H1 (cell line): ENCODE measurements around the gene GLRX3. TPM values are rescaled to one million over a fixed set of nuclear protein-coding genes. Genes with fewer than 3 reads are reported as not detected.

Experiments
- BACH1 ChIP-seq: IDR thresholded peaks from 2 replicates; pipeline ENCODE4 v1.6.1; 2012; ENCODE audit warnings: low read length, improper control_type of control experiment
- CHD1 ChIP-seq: IDR thresholded peaks from 2 replicates; pipeline ENCODE4 v1.6.1; 2012; ENCODE audit warnings: low read depth, low read length, improper control_type of control experiment
- CHD2 ChIP-seq: IDR thresholded peaks from 2 replicates; pipeline ENCODE4 v1.6.1; 2012; ENCODE audit warnings: low read length, improper control_type of control experiment
- CREB1 ChIP-seq: IDR thresholded peaks from 2 replicates; pipeline ENCODE4 v1.6.1; 2012; ENCODE audit warnings: inconsistent platforms
- CTCF ChIP-seq, 3 experiments: IDR thresholded peaks; 1 replicate in 2 of 3; 2 replicates in 1 of 3; pipeline versions ENCODE4 v1.5.1 to v1.6.1; 2011; ENCODE audit warnings: low read length in 3 of 3, mild to moderate bottlenecking in 3 of 3, inconsistent platforms in 2 of 3, low read depth in 1 of 3, moderate library complexity in 1 of 3; ENCODE audit not compliant: insufficient read depth in 1 of 3; ENCODE audit errors: control extremely low read depth in 1 of 3
- GTF2F1 ChIP-seq: IDR thresholded peaks from 2 replicates; pipeline ENCODE4 v1.6.1; 2012; ENCODE audit warnings: low read depth, low read length, improper control_type of control experiment, borderline replicate concordance
- HDAC6 ChIP-seq: IDR thresholded peaks from one replicate; pipeline ENCODE4 v1.7.1; 2012; ENCODE audit warnings: low read depth, mild to moderate bottlenecking, inconsistent platforms, low read length, moderate library complexity
- JUN ChIP-seq: IDR thresholded peaks from 2 replicates; pipeline ENCODE4 v1.6.1; 2011; ENCODE audit warnings: low read depth, mild to moderate bottlenecking, improper control_type of control experiment, low read length
- KDM1A ChIP-seq: fragments of 200-600, 300-600 bp; sonication (generic); IDR thresholded peaks from 2 replicates; pipeline ENCODE4 v1.7.1; 2016; ENCODE audit warnings: mild to moderate bottlenecking, low read length, borderline replicate concordance
- MAX ChIP-seq: IDR thresholded peaks from 2 replicates; pipeline ENCODE4 v1.6.1; 2012; ENCODE audit warnings: inconsistent platforms
- NRF1 ChIP-seq: IDR thresholded peaks from 2 replicates; pipeline ENCODE4 v1.6.1; 2011; ENCODE audit warnings: mild to moderate bottlenecking, low read depth, low read length, improper control_type of control experiment
- PHF8 ChIP-seq: fragments of 200-600 bp; sonication (generic); conservative IDR thresholded peaks from 2 replicates; pipeline ENCODE4 v1.7.1; 2012; ENCODE audit warnings: low read depth, mild to moderate bottlenecking, inconsistent platforms, low read length, moderate library complexity
- POLR2AphosphoS5 ChIP-seq: IDR thresholded peaks from 2 replicates; pipeline ENCODE4 v1.6.1; 2011; ENCODE audit warnings: low read depth, low read length
- RAD21 ChIP-seq, 2 experiments: IDR thresholded peaks in 1 of 2; conservative IDR thresholded peaks in 1 of 2; 2 replicates each; pipeline ENCODE4 v1.6.1; 2011; ENCODE audit warnings: low read depth in 2 of 2, low read length in 2 of 2, improper control_type of control experiment in 1 of 2, inconsistent platforms in 1 of 2, mild to moderate bottlenecking in 1 of 2, moderate library complexity in 1 of 2
- SIN3A ChIP-seq, 2 experiments: IDR thresholded peaks in 1 of 2; conservative IDR thresholded peaks in 1 of 2; 2 replicates each; pipeline ENCODE4 v1.6.1; 2011 to 2012; ENCODE audit warnings: low read length in 2 of 2, improper control_type of control experiment in 1 of 2, low read depth in 1 of 2, mild to moderate bottlenecking in 1 of 2
- SIX5 ChIP-seq: IDR thresholded peaks from 2 replicates; pipeline ENCODE4 v1.6.1; 2011; ENCODE audit warnings: mild to moderate bottlenecking, low read depth, low read length
- SP1 ChIP-seq: IDR thresholded peaks from 2 replicates; pipeline ENCODE4 v1.6.1; 2011; ENCODE audit warnings: low read depth, low read length
- SP4 ChIP-seq: IDR thresholded peaks from 2 replicates; pipeline ENCODE4 v1.6.1; 2012; ENCODE audit warnings: low read length, inconsistent platforms
- SUZ12 ChIP-seq: fragments of 200-600 bp; sonication (generic); IDR thresholded peaks from 2 replicates; pipeline ENCODE4 v1.6.1; 2012; ENCODE audit warnings: mild to moderate bottlenecking, inconsistent platforms, low read length, moderate library complexity, mixed read lengths
- TAF1 ChIP-seq: IDR thresholded peaks from 2 replicates; pipeline ENCODE4 v1.6.1; 2011; ENCODE audit warnings: mild to moderate bottlenecking, low read depth, low read length
- USF2 ChIP-seq: IDR thresholded peaks from 2 replicates; pipeline ENCODE4 v1.6.1; 2011; ENCODE audit warnings: low read length, improper control_type of control experiment
- polyA plus RNA-seq, 7 experiments: library from polyadenylated mRNA; depleted of rRNA in 3 of 7; stranded (reverse) in 5 of 7; unstranded in 2 of 7; fragments of >200 nt in 5 of 7; fragments of 200-250 nt in 2 of 7; gene quantifications; 1 replicate in 5 of 7; 2 replicates in 1 of 7; 4 replicates in 1 of 7; pipeline versions ENCODE4 v1.2.1 to v1.2.3, GENCODE V29; 2011 to 2013; ENCODE audit warnings: missing spikeins in 2 of 7, mixed read lengths in 2 of 7
- total RNA-seq: library from RNA; stranded (reverse); fragmentation: NEBNext Ultra II Directional; extraction: Animal tissue kit (Norgen Biotek cat#: 25700); gene quantifications from 2 replicates; pipeline ENCODE4 v1.2.1, GENCODE V29; 2021

GLRX3 gene
- total and polyA plus RNA-seq, 2 of the 8 experiments (the other 6 are each of a cell fraction or from before 2014, with no cell fraction given) = 59.9 to 157 TPM

GRCh38 chr10:130111113-130111851, 24.9 kb upstream of the GLRX3 start (continued):
- TF ChIP-seq USF2 (no peak), SUZ12 (no peak), SP1 (peak; percentile 95), CHD1 (no peak), SIN3A (conservative IDR thresholded peaks at IDR 0.05 in 1 of 2, IDR thresholded peaks at IDR 0.05 in 1 of 2; ENCODE audit: low read depth in 1 of 2, low read length in 2 of 2) (peak in 1 of 2 experiments; percentile 72; a peak in 1 of 4 replicates), HDAC6 (no peak), CREB1 (0 out of 2 replicates have a peak, but pooled peaks have one; percentile 24), SIX5 (peak; percentile 64), CTCF (IDR thresholded peaks at IDR 0.05; ENCODE audit: control extremely low read depth in 1 of 3, insufficient read depth in 1 of 3, low read depth in 1 of 3, low read length in 3 of 3) (no peak), PHF8 (peak; percentile 54; the same call in 1 of the 2 replicates), KDM1A (no peak), POLR2AphosphoS5 (no peak; the same call in 1 of the 2 replicates), MAX (peak; percentile 61; the same call in 1 of the 2 replicates), TAF1 (peak; percentile 70; the same call in 1 of the 2 replicates), SP4 (no peak; the same call in 1 of the 2 replicates), CHD2 (peak; percentile 85), BACH1 (peak; percentile 67), JUN (no peak), GTF2F1 (no peak), RAD21 (IDR thresholded peaks at IDR 0.05 in 1 of 2, conservative IDR thresholded peaks at IDR 0.05 in 1 of 2; ENCODE audit: low read depth in 2 of 2, low read length in 2 of 2) (no peak), NRF1 (no peak)
